Endothelial cell of umbilical vein (primary cell): ENCODE results near the gene CNTNAP2. TPM values are rescaled to one million over a fixed set of nuclear protein-coding genes. Genes with fewer than 3 reads are reported as not detected.

Source experiments
- BruUV-seq: library from RNA; stranded (reverse); fragments of 400-500 nt; replicated peaks from 2 replicates; lab custom pipeline; 2021; lab: Mats Ljungman, UMichigan
- CTCF ChIA-PET: fragments of 300-600, 350-600 bp; sonication (Branson Sonifier 250); formaldehyde crosslinking; loops from one replicate; lab custom pipeline; 2021; ENCODE audit warnings: antibody characterized with exemption, inconsistent platforms; lab: Charles Lee
- POLR2A ChIA-PET: fragments of 300-600, 350-600 bp; sonication (Branson Sonifier 250); formaldehyde crosslinking; loops from one replicate; lab custom pipeline; 2021; ENCODE audit warnings: antibody characterized with exemption, inconsistent platforms; lab: Charles Lee
- DNase-seq: peaks from one replicate; pipeline ENCODE4 v3.0.0-alpha.2; 2011; ENCODE audit warnings: low read depth, low spot score
- FAIRE-seq: peaks from 2 replicates; lab custom pipeline; 2011; peaks lifted over from hg19 to GRCh38; lab: Jason Lieb, UNC
- H2AFZ ChIP-seq: 2 replicates; pipeline ENCODE4 v1.6.0; 2012; ENCODE audit warnings: low read depth, low read length, control low read depth, inconsistent platforms
- H3K27ac ChIP-seq: 2 replicates; pipeline ENCODE4 v1.5.1; 2011; ENCODE audit warnings: low read depth, mild to moderate bottlenecking, control low read depth, low read length, moderate library complexity; ENCODE audit not compliant: insufficient read depth
- H3K27me3 ChIP-seq, 2 experiments: 2 replicates each; pipeline versions ENCODE4 v1.6.0 to v1.6.1; 2011; ENCODE audit warnings: low read length in 2 of 2, mixed read lengths in 1 of 2; ENCODE audit not compliant: control insufficient read depth in 2 of 2, insufficient read depth in 2 of 2
- H3K36me3 ChIP-seq, 2 experiments: 2 replicates in 1 of 2; 3 replicates in 1 of 2; pipeline ENCODE4 v1.5.1; 2011; ENCODE audit warnings: low read length in 2 of 2, mild to moderate bottlenecking in 1 of 2, moderate library complexity in 1 of 2; ENCODE audit not compliant: control insufficient read depth in 2 of 2, insufficient read depth in 2 of 2; ENCODE audit errors: extremely low read depth in 1 of 2
- H3K4me1 ChIP-seq: 3 replicates; pipeline ENCODE4 v1.5.1; 2011; ENCODE audit warnings: mild to moderate bottlenecking, low read length; ENCODE audit not compliant: control insufficient read depth, insufficient read depth; ENCODE audit errors: extremely low read depth
- H3K4me2 ChIP-seq: 2 replicates; pipeline ENCODE4 v1.6.1; 2011; ENCODE audit warnings: low read length, control low read depth, mixed read lengths; ENCODE audit not compliant: insufficient read depth
- H3K4me3 ChIP-seq, 3 experiments: fragments of 200-600 bp in 1 of 3; sonication (generic), shearing (Covaris generic) in 1 of 3; replicated peaks in 1 of 3; 2 replicates each; pipeline ENCODE4 v1.5.1; 2011 to 2016; ENCODE audit warnings: control low read depth in 3 of 3, low read length in 3 of 3, mild to moderate bottlenecking in 2 of 3, inconsistent platforms in 1 of 3, low read depth in 1 of 3, moderate library complexity in 1 of 3; ENCODE audit not compliant: insufficient read depth in 1 of 3
- H3K79me2 ChIP-seq: 2 replicates; pipeline ENCODE4 v1.6.0; 2012; ENCODE audit warnings: low read length, inconsistent platforms; ENCODE audit not compliant: control insufficient read depth, insufficient read depth
- H3K9ac ChIP-seq: replicated peaks from 2 replicates; pipeline ENCODE3; 2011; ENCODE audit warnings: low read length, control low read depth; ENCODE audit not compliant: insufficient read depth; ENCODE audit errors: extremely low read depth
- H3K9me1 ChIP-seq: replicated peaks from 3 replicates; pipeline ENCODE4 v1.6.0; 2011; ENCODE audit warnings: mild to moderate bottlenecking, low read length; ENCODE audit not compliant: control insufficient read depth, insufficient read depth; ENCODE audit errors: extremely low read depth
- H3K9me3 ChIP-seq: replicated peaks from 2 replicates; pipeline ENCODE4 v1.5.1; 2012; ENCODE audit warnings: low read length, inconsistent platforms; ENCODE audit not compliant: control insufficient read depth, insufficient read depth
- H4K20me1 ChIP-seq: replicated peaks from 2 replicates; pipeline ENCODE3; 2011; ENCODE audit warnings: mild to moderate bottlenecking, low read length; ENCODE audit not compliant: control insufficient read depth, insufficient read depth; ENCODE audit errors: extremely low read depth
- EZH2 ChIP-seq: IDR thresholded peaks from 2 replicates; pipeline ENCODE4 v1.6.1; 2012; ENCODE audit warnings: borderline replicate concordance, low read depth, mild to moderate bottlenecking, moderate library complexity, low read length, inconsistent platforms; ENCODE audit not compliant: severe bottlenecking
- FOS ChIP-seq: IDR thresholded peaks from 2 replicates; pipeline ENCODE4 v1.6.1; 2011; ENCODE audit warnings: mild to moderate bottlenecking, low read length, moderate library complexity, borderline replicate concordance; ENCODE audit not compliant: insufficient read depth
- GATA2 ChIP-seq: IDR thresholded peaks from 2 replicates; pipeline ENCODE4 v1.7.0; 2011; ENCODE audit warnings: low read depth, mild to moderate bottlenecking, moderate library complexity, mixed read lengths, low read length; ENCODE audit not compliant: insufficient read length, insufficient read depth
- JUN ChIP-seq: IDR thresholded peaks from 2 replicates; pipeline ENCODE4 v1.6.1; 2011; ENCODE audit warnings: borderline replicate concordance, low read depth; ENCODE audit not compliant: insufficient read length, insufficient read depth
- MAX ChIP-seq: IDR thresholded peaks from 2 replicates; pipeline ENCODE4 v1.6.1; 2011; ENCODE audit not compliant: insufficient read depth, insufficient read length
- MYC ChIP-seq: IDR thresholded peaks from one replicate; pipeline ENCODE4 v1.6.1; 2011; ENCODE audit warnings: mild to moderate bottlenecking, low read depth, low read length
- POLR2A ChIP-seq: IDR thresholded peaks from 2 replicates; pipeline ENCODE4 v1.6.1; 2012; ENCODE audit warnings: low read depth, mild to moderate bottlenecking, control low read depth, low read length
- POLR2AphosphoS5 ChIP-seq: IDR thresholded peaks from 2 replicates; pipeline ENCODE4 v1.6.1; 2012; ENCODE audit warnings: low read depth, mild to moderate bottlenecking, control low read depth, low read length, moderate library complexity; ENCODE audit not compliant: insufficient read depth
- dilution Hi-C: fragments of 300-500 bp; cut with MboI; formaldehyde crosslinking; loops from one replicate; pipeline ENCODE4 v1.15.0; 2019; ENCODE audit warnings: low sequenced_read_pairs; ENCODE audit not compliant: extremely low pct_ligation_motif_present
- intact Hi-C: fragments of 100-400 bp; cut with micrococcal nuclease; formaldehyde crosslinking; loops from one replicate; pipeline ENCODE4 v1.10.0; 2022
- polyA plus RNA-seq, 4 experiments: library from polyadenylated mRNA; depleted of rRNA in 3 of 4; stranded (reverse) in 3 of 4; unstranded in 1 of 4; fragments of >200 nt; gene quantifications; 2 replicates each; pipeline versions ENCODE4 v1.2.1 to v1.2.3, GENCODE V29; 2011 to 2012; ENCODE audit warnings: missing spikeins in 1 of 4
- total RNA-seq: library from RNA; stranded (reverse); gene quantifications from 2 replicates; pipeline ENCODE4 v1.2.3, GENCODE V29; 2021

CNTNAP2 gene
- total and polyA plus RNA-seq, 2 donors (not counting 3 experiments of a cell fraction or from before 2014, with no cell fraction given): not detected

DNA sequence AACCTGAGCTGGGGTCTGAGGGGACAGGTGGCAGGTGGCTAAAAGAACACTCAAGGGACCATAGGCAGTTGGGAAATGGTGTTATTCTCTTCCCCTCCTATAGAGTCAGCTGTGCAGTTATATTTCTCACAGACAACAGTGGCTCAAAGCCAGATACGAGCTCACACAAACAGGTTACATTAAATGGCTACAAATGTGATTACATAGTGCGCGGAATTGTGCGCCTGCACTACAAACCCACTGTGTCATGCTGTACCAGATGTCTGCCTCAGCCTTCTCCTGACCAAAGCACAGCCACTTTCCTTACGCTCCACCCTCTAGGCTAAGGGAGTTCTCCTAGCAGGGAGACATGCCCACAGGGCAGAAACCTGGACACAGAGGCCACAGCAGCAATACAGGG, 387.2 kb downstream of the CNTNAP2 start:
- Histone ChIP-seq H3K4me3 (no peak overlapping the region), H3K9me1 (no peaks in the 10 kb centered on the region), H3K27ac (no peak overlapping the region), H3K9me3 (peaks cover 4% of the 10 kb centered on the region), H2AFZ (no peak overlapping the region), H3K79me2 (no peaks in the 10 kb centered on the region), H3K36me3 (no peaks in the 10 kb centered on the region), H4K20me1 (no peaks in the 10 kb centered on the region), H3K9ac (no peak overlapping the region), H3K27me3 (no peaks in the 10 kb centered on the region), H3K4me2 (no peak overlapping the region), H3K4me1 (no peaks in the 10 kb centered on the region)
- FAIRE-seq (no peak), DNase-seq (no peak)
- dilution Hi-C loops: no loop called here
- intact Hi-C loops: no loop called here
- BruUV-seq: no TSS peak
- no peak for TF ChIP-seq MAX
- TF ChIP-seq JUN: no peak
- no peak for TF ChIP-seq POLR2AphosphoS5
- CTCF ChIA-PET: no interaction called here
- POLR2A ChIA-PET: no interaction called here

- H2AFZ ChIP-seq: no peak overlapping the region
- H3K4me2 ChIP-seq: no peak overlapping the region
- no peak for TF ChIP-seq POLR2AphosphoS5
- TF ChIP-seq FOS: no peak
- no peak for TF ChIP-seq JUN
- no peak for TF ChIP-seq GATA2
- no peak for TF ChIP-seq POLR2A
- no peak for TF ChIP-seq MAX
- TF ChIP-seq EZH2: no peak
- TF ChIP-seq MYC: no peak
- H3K79me2 ChIP-seq: no peaks in the 10 kb centered on the region
- H3K4me3 ChIP-seq: no peak overlapping the region
- FAIRE-seq: no peak
- ChIA-PET CTCF (no interaction called here), POLR2A (no interaction called here)
- no peak overlapping the region for H3K9ac ChIP-seq
- no peak for DNase-seq
- no peaks in the 10 kb centered on the region for H4K20me1 ChIP-seq
- intact Hi-C loops: no loop called here
- peaks cover 4% of the 10 kb centered on the region for H3K9me3 ChIP-seq
- no TSS peak for BruUV-seq
- H3K9me1 ChIP-seq: no peaks in the 10 kb centered on the region
- dilution Hi-C loops: no loop called here
- no peaks in the 10 kb centered on the region for H3K4me1 ChIP-seq
- no peaks in the 10 kb centered on the region for H3K36me3 ChIP-seq
- H3K27me3 ChIP-seq: no peaks in the 10 kb centered on the region
- H3K27ac ChIP-seq: no peak overlapping the region
Observed at GRCh38 chr7:146510088-146510680, 393.6 kb downstream of the CNTNAP2 start.
